ENCODE data around the gene DNM1.

DNA sequence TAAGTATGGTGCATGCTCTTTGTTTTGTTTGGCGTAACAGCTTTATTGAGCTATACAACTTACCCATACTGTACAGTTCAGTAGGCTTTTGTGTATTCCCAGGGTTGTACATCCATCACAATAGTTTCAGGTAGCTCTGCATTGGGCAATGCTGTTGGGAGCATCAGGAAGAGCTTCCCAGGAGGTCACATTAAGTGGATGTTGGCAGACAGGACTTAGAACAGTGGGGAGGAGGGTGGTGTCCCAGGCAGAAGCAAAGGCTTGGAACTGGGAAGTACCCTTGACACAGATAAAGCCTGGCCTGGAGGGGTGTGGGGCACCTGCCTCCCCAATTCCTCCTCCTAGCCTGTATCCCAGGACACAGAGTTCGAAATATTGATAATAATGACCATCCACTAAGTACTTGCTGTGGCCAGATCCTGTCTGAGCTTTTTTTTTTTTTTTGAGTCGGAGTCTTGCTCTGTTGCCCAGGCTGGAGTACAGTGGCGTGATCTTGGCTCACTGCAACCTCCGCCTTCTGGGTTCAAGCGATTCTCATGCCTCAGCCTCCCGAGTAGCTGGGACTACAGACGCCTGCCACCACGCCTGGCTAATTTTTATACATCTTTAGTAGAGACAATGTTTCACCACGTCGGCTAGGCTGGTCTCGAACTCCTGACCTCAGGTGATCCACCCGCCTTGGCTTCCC lies 41.8 kb upstream of the DNM1 start:
- TF ChIP-seq POU5F1 (IDR thresholded peaks at IDR 0.05; ENCODE audit: low read depth, low read length) (no peak), HDAC6 (IDR thresholded peaks at IDR 0.05; ENCODE audit: low read depth, low read length) (no peak), RFX5 (IDR thresholded peaks at IDR 0.05; ENCODE audit: borderline replicate concordance, low read depth, low read length) (no peak), SP1 (IDR thresholded peaks at IDR 0.05; ENCODE audit: low read depth, low read length) (no peak), EZH2 (IDR thresholded peaks at IDR 0.05; ENCODE audit: low read depth, low read length, severe bottlenecking) (no peak), MAFK (IDR thresholded peaks at IDR 0.05; ENCODE audit: low read depth, low read length) (no peak), CREB1 (IDR thresholded peaks at IDR 0.05) (no peak), PHF8 (conservative IDR thresholded peaks at IDR 0.05; ENCODE audit: low read depth, low read length) (no peak)
- TF ChIP-seq, protein P1, sequence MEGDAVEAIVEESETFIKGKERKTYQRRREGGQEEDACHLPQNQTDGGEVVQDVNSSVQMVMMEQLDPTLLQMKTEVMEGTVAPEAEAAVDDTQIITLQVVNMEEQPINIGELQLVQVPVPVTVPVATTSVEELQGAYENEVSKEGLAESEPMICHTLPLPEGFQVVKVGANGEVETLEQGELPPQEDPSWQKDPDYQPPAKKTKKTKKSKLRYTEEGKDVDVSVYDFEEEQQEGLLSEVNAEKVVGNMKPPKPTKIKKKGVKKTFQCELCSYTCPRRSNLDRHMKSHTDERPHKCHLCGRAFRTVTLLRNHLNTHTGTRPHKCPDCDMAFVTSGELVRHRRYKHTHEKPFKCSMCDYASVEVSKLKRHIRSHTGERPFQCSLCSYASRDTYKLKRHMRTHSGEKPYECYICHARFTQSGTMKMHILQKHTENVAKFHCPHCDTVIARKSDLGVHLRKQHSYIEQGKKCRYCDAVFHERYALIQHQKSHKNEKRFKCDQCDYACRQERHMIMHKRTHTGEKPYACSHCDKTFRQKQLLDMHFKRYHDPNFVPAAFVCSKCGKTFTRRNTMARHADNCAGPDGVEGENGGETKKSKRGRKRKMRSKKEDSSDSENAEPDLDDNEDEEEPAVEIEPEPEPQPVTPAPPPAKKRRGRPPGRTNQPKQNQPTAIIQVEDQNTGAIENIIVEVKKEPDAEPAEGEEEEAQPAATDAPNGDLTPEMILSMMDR (IDR thresholded peaks at IDR 0.05; ENCODE audit: control extremely low read depth in 1 of 3, insufficient read depth in 1 of 3, low read depth in 1 of 3, low read length in 3 of 3): no peak
- TF ChIP-seq, protein P2, sequence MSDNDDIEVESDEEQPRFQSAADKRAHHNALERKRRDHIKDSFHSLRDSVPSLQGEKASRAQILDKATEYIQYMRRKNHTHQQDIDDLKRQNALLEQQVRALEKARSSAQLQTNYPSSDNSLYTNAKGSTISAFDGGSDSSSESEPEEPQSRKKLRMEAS (IDR thresholded peaks at IDR 0.05): no peak
